CD4-positive, CD25-positive, alpha-beta regulatory T cell (primary cell): ENCODE measurements around the gene UQCRC1. TPM values are rescaled to one million over a fixed set of nuclear protein-coding genes. Genes with fewer than 3 reads are reported as not detected.

Experiments
- ATAC-seq, 2 donors: fragments of 150-1000 bp; cut with Tn5 transposase; one replicate each; pipeline ENCODE4 v1.10.0; 2021; ENCODE audit warnings: low read depth in 2 of 2, moderate number of reproducible peaks in 2 of 2, moderate library complexity in 1 of 2
- DNase-seq, 3 donors: peaks; one replicate each; pipeline versions ENCODE4 v3.0.0 to v3.0.0-alpha.2; 2012 to 2022; ENCODE audit warnings: mixed read lengths in 1 of 3
- H3K27ac ChIP-seq: one replicate; pipeline ENCODE4 v1.7.0; 2013; ENCODE audit warnings: mild to moderate bottlenecking, low read length; ENCODE audit not compliant: insufficient read depth, poor library complexity, severe bottlenecking
- H3K27me3 ChIP-seq: one replicate; pipeline ENCODE4 v1.7.0; 2013; ENCODE audit warnings: low read length; ENCODE audit not compliant: control insufficient read depth, insufficient read depth
- H3K36me3 ChIP-seq: one replicate; pipeline ENCODE4 v1.7.0; 2013; ENCODE audit warnings: mild to moderate bottlenecking, low read length, moderate library complexity; ENCODE audit not compliant: control insufficient read depth, insufficient read depth
- H3K4me1 ChIP-seq: 2 replicates; pipeline ENCODE4 v1.7.0; 2013; ENCODE audit warnings: mild to moderate bottlenecking, low read length; ENCODE audit not compliant: insufficient read depth, control insufficient read depth, poor library complexity, severe bottlenecking
- H3K4me3 ChIP-seq: one replicate; pipeline ENCODE4 v1.7.0; 2013; ENCODE audit warnings: low read depth, mild to moderate bottlenecking, low read length, moderate library complexity
- H3K9me3 ChIP-seq, 2 experiments: 1 replicate in 1 of 2; 2 replicates in 1 of 2; pipeline ENCODE4 v1.7.0; 2013; ENCODE audit warnings: low read length in 2 of 2, mild to moderate bottlenecking in 1 of 2, moderate library complexity in 1 of 2; ENCODE audit not compliant: control insufficient read depth in 2 of 2
- H3K27ac Mint-ChIP-seq, 3 donors: one replicate each; pipeline ENCODE4 v1.8.0; 2020 to 2022; ENCODE audit warnings: mild to moderate bottlenecking in 3 of 3, mixed read lengths in 3 of 3, moderate library complexity in 2 of 3
- H3K27me3 Mint-ChIP-seq: one replicate; pipeline ENCODE4 v1.8.0; 2022; ENCODE audit warnings: mild to moderate bottlenecking, mixed read lengths
- H3K36me3 Mint-ChIP-seq: one replicate; pipeline ENCODE4 v1.8.0; 2020; ENCODE audit warnings: mixed read lengths
- H3K4me1 Mint-ChIP-seq, 4 donors: one replicate each; pipeline ENCODE4 v1.8.0; 2020 to 2022; ENCODE audit warnings: mixed read lengths in 4 of 4, mild to moderate bottlenecking in 1 of 4
- H3K4me3 Mint-ChIP-seq, 4 donors: one replicate each; pipeline ENCODE4 v1.8.0; 2020 to 2022; ENCODE audit warnings: mild to moderate bottlenecking in 4 of 4, mixed read lengths in 4 of 4, moderate library complexity in 3 of 4
- H3K9me3 Mint-ChIP-seq, 7 donors: one replicate each; pipeline ENCODE4 v1.8.0; 2020 to 2022; ENCODE audit warnings: mixed read lengths in 7 of 7, mild to moderate bottlenecking in 3 of 7, moderate library complexity in 2 of 7
- polyA plus RNA-seq, 4 donors: library from polyadenylated mRNA; unstranded; fragments of 300-500 nt; fragmentation: Illumina TruSeq; gene quantifications; one replicate each; pipeline ENCODE4 v1.2.3, GENCODE V29; 2021
- total RNA-seq: library from RNA; stranded (reverse); gene quantifications from one replicate; pipeline ENCODE4 v1.2.3, GENCODE V29; 2022

UQCRC1 gene
- total and polyA plus RNA-seq, 5 donors from 2014 or later = 111 to 234 (median 186) TPM

DNA sequence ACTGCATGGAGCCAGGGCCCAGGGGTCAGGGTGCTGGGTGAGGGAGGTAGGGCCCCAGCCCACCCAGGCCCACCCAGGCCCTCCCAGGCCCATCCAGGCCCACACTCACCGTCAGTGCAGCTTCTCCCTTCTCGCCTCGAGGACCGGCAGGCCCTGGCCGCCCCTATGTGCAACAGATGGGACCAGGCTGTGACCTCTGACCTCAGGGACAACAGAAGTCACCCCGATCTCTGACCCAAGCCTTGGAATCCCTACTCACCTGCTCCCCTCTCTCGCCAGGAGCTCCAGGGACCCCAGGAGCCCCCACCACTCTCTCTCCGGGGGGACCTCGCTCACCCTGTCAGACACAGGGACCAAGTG lies 43.1 kb downstream of the UQCRC1 start:
- Mint-ChIP-seq H3K36me3 (no peaks in the 10 kb centered on the region), H3K9me3 (peaks cover 0 to 1% (median 0%) of the 10 kb centered on the region in 7 donors), H3K4me1 (no peaks in the 10 kb centered on the region), H3K27ac (peak overlapping the region in 1 of 3 donors; percentile 45), H3K4me3 (no peak overlapping the region), H3K27me3 (peaks cover 4% of the 10 kb centered on the region)
- ATAC-seq = no peak
- H3K27me3 ChIP-seq = no peaks in the 10 kb centered on the region
- no peaks in the 10 kb centered on the region for H3K4me1 ChIP-seq
- H3K36me3 ChIP-seq = no peaks in the 10 kb centered on the region
- no peak overlapping the region for H3K27ac ChIP-seq
- H3K4me3 ChIP-seq = no peak overlapping the region
- DNase-seq = no peak
- H3K9me3 ChIP-seq = no peaks in the 10 kb centered on the region

DNA sequence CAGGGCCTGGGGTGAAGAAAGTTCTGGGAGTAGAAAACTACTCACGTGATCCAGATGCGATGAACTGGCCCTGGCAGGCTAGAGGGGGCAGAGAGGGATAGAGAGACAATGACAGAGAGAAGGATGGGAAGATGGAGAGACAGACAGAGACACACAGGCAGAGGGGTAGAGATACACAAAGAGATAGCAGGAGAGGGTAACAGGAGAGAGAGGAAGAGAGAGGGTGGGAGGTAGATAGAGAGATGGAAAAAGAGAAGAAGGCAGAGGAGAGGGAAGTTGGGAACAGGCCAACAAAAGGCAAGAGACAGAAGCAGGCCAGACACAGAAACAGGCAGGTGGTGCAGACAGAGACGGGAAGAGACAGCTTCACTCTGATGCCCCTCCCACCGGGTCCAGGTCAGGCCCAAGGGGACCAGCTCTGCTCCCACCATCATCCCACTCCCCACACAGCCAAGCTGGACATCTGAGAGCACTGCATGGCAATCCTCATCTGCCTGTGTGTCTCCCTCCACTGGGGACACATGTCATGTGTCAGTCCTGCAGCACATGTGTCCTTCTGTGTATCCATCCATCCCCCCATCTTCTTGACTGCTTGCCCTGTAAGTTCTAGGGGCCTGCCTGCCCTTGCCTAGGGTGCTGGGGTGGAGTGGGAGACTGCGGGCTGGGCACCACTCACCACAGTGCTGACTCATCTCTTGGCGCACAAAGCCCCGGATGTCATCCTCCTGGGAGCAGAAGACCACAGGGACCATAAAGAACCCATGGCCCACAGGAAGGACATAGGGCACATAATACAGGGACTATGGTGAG lies 43.6 kb downstream of the UQCRC1 start:
- no peak overlapping the region for H3K4me3 ChIP-seq
- no peaks in the 10 kb centered on the region for H3K27me3 ChIP-seq
- Mint-ChIP-seq H3K4me1 (no peaks in the 10 kb centered on the region), H3K27me3 (peaks cover 4% of the 10 kb centered on the region), H3K27ac (no peak overlapping the region), H3K4me3 (no peak overlapping the region), H3K36me3 (no peaks in the 10 kb centered on the region), H3K9me3 (peaks cover 0 to 1% (median 0%) of the 10 kb centered on the region in 7 donors)
- no peak for DNase-seq
- H3K27ac ChIP-seq = no peak overlapping the region
- H3K9me3 ChIP-seq = no peaks in the 10 kb centered on the region
- no peaks in the 10 kb centered on the region for H3K4me1 ChIP-seq
- no peaks in the 10 kb centered on the region for H3K36me3 ChIP-seq
- no peak for ATAC-seq

- H3K27ac Mint-ChIP-seq = no peak overlapping the region
- no peaks in the 10 kb centered on the region for H3K36me3 Mint-ChIP-seq
- H3K9me3 ChIP-seq = no peaks in the 10 kb centered on the region
- no peaks in the 10 kb centered on the region for H3K36me3 ChIP-seq
- no peak overlapping the region for H3K27ac ChIP-seq
- H3K4me1 ChIP-seq = no peaks in the 10 kb centered on the region
- no peaks in the 10 kb centered on the region for H3K4me1 Mint-ChIP-seq
- peaks cover 0 to 1% (median 0%) of the 10 kb centered on the region in 7 donors for H3K9me3 Mint-ChIP-seq
- H3K4me3 ChIP-seq = no peak overlapping the region
- DNase-seq = no peak
- ATAC-seq = no peak
- H3K27me3 Mint-ChIP-seq = peaks cover 4% of the 10 kb centered on the region
- no peak overlapping the region for H3K4me3 Mint-ChIP-seq
- H3K27me3 ChIP-seq = no peaks in the 10 kb centered on the region
These were observed 44.3 kb downstream of the UQCRC1 start for GRCh38 chr3:48565186-48565585.

GRCh38 chr3:48564667-48565066 lies 44.8 kb downstream of the UQCRC1 start:
- H3K36me3 ChIP-seq = no peaks in the 10 kb centered on the region
- Mint-ChIP-seq H3K27ac (no peak overlapping the region), H3K27me3 (peaks cover 4% of the 10 kb centered on the region), H3K4me1 (no peaks in the 10 kb centered on the region), H3K9me3 (peaks cover 0 to 1% (median 0%) of the 10 kb centered on the region in 7 donors), H3K36me3 (no peaks in the 10 kb centered on the region), H3K4me3 (no peak overlapping the region)
- H3K4me3 ChIP-seq = no peak overlapping the region
- H3K9me3 ChIP-seq = no peaks in the 10 kb centered on the region
- H3K27ac ChIP-seq = no peak overlapping the region
- no peaks in the 10 kb centered on the region for H3K4me1 ChIP-seq
- ATAC-seq = no peak
- no peak for DNase-seq
- H3K27me3 ChIP-seq = no peaks in the 10 kb centered on the region

DNA sequence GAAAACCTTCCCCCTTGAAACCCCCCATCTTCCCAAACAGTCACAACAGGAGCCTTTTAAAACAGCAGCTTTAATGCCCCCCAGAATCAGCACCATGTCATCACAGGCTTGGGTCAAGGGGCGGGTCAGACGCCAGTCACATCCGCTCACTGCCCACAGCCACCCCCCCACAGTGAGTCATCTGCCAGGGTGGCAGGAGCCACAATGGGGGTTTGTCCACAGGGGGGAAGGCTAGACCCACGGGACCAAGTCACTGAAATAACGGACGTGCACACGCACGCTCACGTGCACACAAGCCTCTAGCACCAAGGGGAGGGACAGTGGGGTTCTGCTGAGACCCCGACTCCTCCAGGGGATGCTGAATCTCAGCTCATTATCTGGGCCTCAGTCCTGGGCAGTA lies 45.4 kb downstream of the UQCRC1 start:
- Mint-ChIP-seq H3K4me3 (no peak overlapping the region), H3K27ac (no peak overlapping the region), H3K27me3 (peaks cover 4% of the 10 kb centered on the region), H3K4me1 (no peaks in the 10 kb centered on the region), H3K36me3 (no peaks in the 10 kb centered on the region), H3K9me3 (peaks cover 0 to 1% (median 0%) of the 10 kb centered on the region in 7 donors)
- Histone ChIP-seq H3K4me3 (no peak overlapping the region), H3K9me3 (no peaks in the 10 kb centered on the region), H3K27me3 (no peaks in the 10 kb centered on the region), H3K4me1 (no peaks in the 10 kb centered on the region), H3K27ac (no peak overlapping the region), H3K36me3 (no peaks in the 10 kb centered on the region)
- no peak for DNase-seq
- ATAC-seq = peak in 1 of 2 donors; percentile 37

GRCh38 chr3:48563382-48563918 lies 46.0 kb downstream of the UQCRC1 start, which contains the start of gene UCN2:
Gene UCN2, minus strand, starts transcription at chr3:48563781. Its CDS starts 657 bp downstream, at chr3:48563124.
- H3K36me3 Mint-ChIP-seq = no peaks in the 10 kb centered on the region

DNA sequence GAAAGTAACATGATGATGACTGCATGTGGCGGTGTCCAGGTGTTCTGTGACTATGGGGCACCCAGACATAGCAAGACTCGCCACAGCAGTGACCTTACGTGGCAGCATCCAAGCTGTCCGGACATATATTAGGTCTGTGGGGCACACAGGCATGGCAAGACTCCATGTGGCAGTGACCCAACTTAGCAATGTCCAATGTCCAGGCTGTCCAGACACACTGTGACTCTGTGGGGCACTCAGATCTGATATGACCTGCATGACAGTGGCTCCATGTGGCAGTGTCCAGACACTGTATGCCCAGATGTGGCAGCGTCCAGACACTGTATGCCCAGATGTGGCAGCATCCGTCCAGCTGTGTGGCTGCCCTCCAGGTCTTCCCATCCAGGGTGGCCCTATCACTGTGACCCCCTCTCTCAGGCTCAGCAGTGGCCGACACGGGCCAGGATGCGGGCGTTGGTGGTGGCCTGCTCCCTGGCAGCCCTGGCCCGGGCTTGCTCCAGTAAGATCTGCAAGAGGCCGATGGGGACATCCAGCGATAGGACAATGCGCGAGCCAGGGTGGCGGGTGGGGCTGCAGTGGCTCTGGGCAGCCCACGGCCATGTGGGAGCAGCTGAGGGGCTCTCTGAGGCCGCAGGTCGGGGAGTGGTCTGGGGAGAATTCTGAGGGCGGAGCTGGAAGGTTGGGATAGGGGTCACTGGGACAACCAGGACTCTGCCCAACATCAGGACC lies 46.9 kb downstream of the UQCRC1 start:
- Mint-ChIP-seq H3K4me3 (peak overlapping the region in 1 of 4 donors; percentile 64), H3K27me3 (peaks cover 4% of the 10 kb centered on the region), H3K36me3 (no peaks in the 10 kb centered on the region), H3K9me3 (peaks cover 0 to 1% (median 0%) of the 10 kb centered on the region in 7 donors), H3K4me1 (peaks cover 4 to 8% (median 5%) of the 10 kb centered on the region in 4 donors), H3K27ac (peak overlapping the region in 1 of 3 donors; percentile 32)
- Histone ChIP-seq H3K27ac (no peak overlapping the region), H3K27me3 (no peaks in the 10 kb centered on the region), H3K36me3 (no peaks in the 10 kb centered on the region), H3K4me3 (no peak overlapping the region), H3K4me1 (peaks cover 6% of the 10 kb centered on the region), H3K9me3 (no peaks in the 10 kb centered on the region)
- no peak for DNase-seq
- ATAC-seq = no peak

More at GRCh38 chr3:48563382-48563918, 46.0 kb downstream of the UQCRC1 start, which contains the start of gene UCN2:
- Mint-ChIP-seq H3K27me3 (peaks cover 4% of the 10 kb centered on the region), H3K27ac (peak within 1 kb of the TSS in 1 of 3 donors; percentile 32), H3K4me3 (peak within 1 kb of the TSS in 1 of 4 donors; percentile 64), H3K4me1 (peaks cover 0 to 3% (median under 1%) of the 10 kb centered on the region in 4 donors), H3K9me3 (peaks cover 0 to 1% (median 0%) of the 10 kb centered on the region in 7 donors)
- Histone ChIP-seq H3K36me3 (no peaks in the 10 kb centered on the region), H3K4me1 (no peaks in the 10 kb centered on the region), H3K4me3 (no peak within 1 kb of the TSS), H3K9me3 (no peaks in the 10 kb centered on the region), H3K27ac (no peak within 1 kb of the TSS), H3K27me3 (no peaks in the 10 kb centered on the region)
- ATAC-seq = no peak
- no peak for DNase-seq
